ENCODE results near the gene SLC6A3.

SLC6A3 gene

GRCh38 chr5:1436681-1437080 is 8.6 kb downstream of the SLC6A3 start:
- TF ChIP-seq ZFX (IDR thresholded peaks at IDR 0.05), result no peak
- TF ChIP-seq CTCF (conservative IDR thresholded peaks at IDR 0.05), result no peak

GRCh38 chr5:1436036-1436435 is 9.2 kb downstream of the SLC6A3 start:
- no peak for TF ChIP-seq CTCF (conservative IDR thresholded peaks at IDR 0.05)
- TF ChIP-seq ZFX (IDR thresholded peaks at IDR 0.05), result no peak
- H3K27ac ChIP-seq, result no peak overlapping the region

More at GRCh38 chr5:1436681-1437080, 8.6 kb downstream of the SLC6A3 start:
- H3K27ac ChIP-seq, result no peak overlapping the region

- TF ChIP-seq CTCF (conservative IDR thresholded peaks at IDR 0.05), result no peak
- no peak for TF ChIP-seq ZFX (IDR thresholded peaks at IDR 0.05)
- no peak overlapping the region for H3K27ac ChIP-seq
Observed at GRCh38 chr5:1435369-1435768, 9.9 kb downstream of the SLC6A3 start.

- H3K27ac ChIP-seq, result no peak overlapping the region
- TF ChIP-seq ZFX (IDR thresholded peaks at IDR 0.05), result no peak
Observed at GRCh38 chr5:1432296-1432695, 12.9 kb downstream of the SLC6A3 start.

- TF ChIP-seq CTCF (conservative IDR thresholded peaks at IDR 0.05), result no peak
- TF ChIP-seq ZFX (IDR thresholded peaks at IDR 0.05), result no peak
Observed at GRCh38 chr5:1431896-1432295, 13.3 kb downstream of the SLC6A3 start.

GRCh38 chr5:1431021-1431811 is 14.0 kb downstream of the SLC6A3 start:
- no peak overlapping the region for H3K27ac ChIP-seq
- no peak for TF ChIP-seq CTCF (conservative IDR thresholded peaks at IDR 0.05)
- TF ChIP-seq ZFX (IDR thresholded peaks at IDR 0.05), result no peak

More at GRCh38 chr5:1431896-1432295, 13.3 kb downstream of the SLC6A3 start:
- H3K27ac ChIP-seq, result no peak overlapping the region

GRCh38 chr5:1430121-1430795 is 15.0 kb downstream of the SLC6A3 start:
- TF ChIP-seq CTCF (conservative IDR thresholded peaks at IDR 0.05) (no peak), ZFX (IDR thresholded peaks at IDR 0.05) (no peak)
- no peak overlapping the region for H3K27ac ChIP-seq

All from C4-2B (cell line).